HCEC 1CT (cell line): Measurements from ENCODE around the gene ADAM10.
"Not testable (repeated sequence)": the region's sequence is repeated elsewhere in the genome, so short reads cannot be mapped to it uniquely, and the experiment has no call there.

Source experiments
- DNase-seq: peaks from one replicate; pipeline ENCODE4 v3.0.0-alpha.2; 2017

The ADAM10 gene

GRCh38 chr15:58604455-58604923 is 145.0 kb downstream of the ADAM10 start:
- no peak for DNase-seq

- DNase-seq, result not testable (repeated sequence)
Observed at GRCh38 chr15:58603927-58604326, 145.6 kb downstream of the ADAM10 start.

- DNase-seq, result no peak
Observed at GRCh38 chr15:58602823-58603222, 146.7 kb downstream of the ADAM10 start.

GRCh38 chr15:58598829-58599210 is 150.7 kb downstream of the ADAM10 start:
- DNase-seq, result no peak

GRCh38 chr15:58597943-58598828 is 151.3 kb downstream of the ADAM10 start:
- no peak for DNase-seq

GRCh38 chr15:58595516-58596263 is 153.8 kb downstream of the ADAM10 start:
- DNase-seq, result no peak

- DNase-seq, result no peak
Observed at GRCh38 chr15:58594898-58595297, 154.6 kb downstream of the ADAM10 start.

- DNase-seq, result no peak
Observed at GRCh38 chr15:58593870-58594269, 155.6 kb downstream of the ADAM10 start.

GRCh38 chr15:58590926-58591325 is 158.6 kb downstream of the ADAM10 start:
- no peak for DNase-seq

- no peak for DNase-seq
Observed at GRCh38 chr15:58590236-58590635, 159.3 kb downstream of the ADAM10 start.

GRCh38 chr15:58589047-58589446 is 160.5 kb downstream of the ADAM10 start:
- DNase-seq, result no peak

GRCh38 chr15:58588096-58588495 is 161.4 kb downstream of the ADAM10 start:
- DNase-seq, result no peak

GRCh38 chr15:58587486-58587885 is 162.0 kb downstream of the ADAM10 start:
- DNase-seq, result peak; percentile 52

- no peak for DNase-seq
Observed at GRCh38 chr15:58585693-58586443, 163.6 kb downstream of the ADAM10 start.

GRCh38 chr15:58584789-58585461 is 164.6 kb downstream of the ADAM10 start:
- no peak for DNase-seq

- DNase-seq, result no peak
Observed at GRCh38 chr15:58583171-58583908, 166.2 kb downstream of the ADAM10 start.

GRCh38 chr15:58582160-58582559 is 167.3 kb downstream of the ADAM10 start:
- no peak for DNase-seq

GRCh38 chr15:58576657-58577056 is 172.8 kb downstream of the ADAM10 start:
- no peak for DNase-seq

GRCh38 chr15:58575045-58575786 is 174.3 kb downstream of the ADAM10 start:
- no peak for DNase-seq

GRCh38 chr15:58574631-58575030 is 174.9 kb downstream of the ADAM10 start:
- DNase-seq, result no peak

GRCh38 chr15:58573270-58573669 is 176.2 kb downstream of the ADAM10 start:
- no peak for DNase-seq
